ENCODE measurements around the gene ZNF710.

GRCh38 chr15:90056529-90056928, 55.4 kb downstream of the ZNF710 start:
- TF ChIP-seq CTCF (conservative IDR thresholded peaks at IDR 0.05; ENCODE audit: low read length) = no peak
- TF ChIP-seq EZH2phosphoT487 (IDR thresholded peaks at IDR 0.05; ENCODE audit: borderline replicate concordance) = no peak
